Caco-2 (cell line): ENCODE measurements around the gene CHI3L2. TPM values are rescaled to one million over a fixed set of nuclear protein-coding genes. Genes with fewer than 3 reads are reported as not detected.

ENCODE experiments used
- BruUV-seq: library from RNA; stranded (reverse); fragments of 400-500 nt; replicated peaks from 2 replicates; lab custom pipeline; 2021; lab: Mats Ljungman, UMichigan
- CTCF ChIA-PET: fragments of 300-600 bp; sonication (Branson Sonifier 250); formaldehyde crosslinking; loops from one replicate; lab custom pipeline; 2022; ENCODE audit warnings: antibody characterized with exemption; lab: Charles Lee
- POLR2A ChIA-PET: fragments of 300-600 bp; sonication (Branson Sonifier 250); formaldehyde crosslinking; loops from one replicate; lab custom pipeline; 2022; ENCODE audit warnings: antibody characterized with exemption; lab: Charles Lee
- DNase-seq, 2 experiments: peaks; one replicate each; pipeline versions ENCODE4 v3.0.0 to v3.0.0-alpha.2; 2020 to 2022
- H3K27me3 ChIP-seq: replicated peaks from 2 replicates; pipeline ENCODE4 v1.6.0; 2011; ENCODE audit warnings: low read length; ENCODE audit not compliant: control insufficient read depth, insufficient read depth
- H3K36me3 ChIP-seq: 2 replicates; pipeline ENCODE4 v1.5.1; 2011; ENCODE audit warnings: low read length; ENCODE audit not compliant: control insufficient read depth, insufficient read depth
- H3K4me1 ChIP-seq: fragments of 250-450 bp; sonication (Bioruptor Pico); 2 replicates; pipeline ENCODE4 v1.5.1; 2020; ENCODE audit warnings: mild to moderate bottlenecking
- H3K4me3 ChIP-seq: 2 replicates; pipeline ENCODE4 v1.5.1; 2011; ENCODE audit warnings: low read depth, mild to moderate bottlenecking, control low read depth, low read length
- H3K9me3 ChIP-seq: fragments of 250-450 bp; sonication (Bioruptor Pico); 2 replicates; pipeline ENCODE4 v1.5.1; 2020; ENCODE audit warnings: mild to moderate bottlenecking, moderate library complexity
- H3K27ac Mint-ChIP-seq: one replicate; pipeline ENCODE4 v1.8.0; 2022; ENCODE audit warnings: mixed read lengths; ENCODE audit not compliant: unreplicated experiment
- H3K27me3 Mint-ChIP-seq: one replicate; pipeline ENCODE4 v1.8.0; 2022; ENCODE audit warnings: mixed read lengths; ENCODE audit not compliant: insufficient read depth, unreplicated experiment
- H3K36me3 Mint-ChIP-seq: one replicate; pipeline ENCODE4 v1.8.0; 2022; ENCODE audit warnings: mild to moderate bottlenecking, mixed read lengths; ENCODE audit not compliant: insufficient read depth, unreplicated experiment
- H3K4me1 Mint-ChIP-seq: one replicate; pipeline ENCODE4 v1.8.0; 2022; ENCODE audit warnings: low read depth, mixed read lengths; ENCODE audit not compliant: unreplicated experiment
- H3K4me3 Mint-ChIP-seq: one replicate; pipeline ENCODE4 v1.8.0; 2022; ENCODE audit warnings: mild to moderate bottlenecking, moderate library complexity, mixed read lengths; ENCODE audit not compliant: unreplicated experiment
- H3K9me3 Mint-ChIP-seq: one replicate; pipeline ENCODE4 v1.8.0; 2022; ENCODE audit warnings: mixed read lengths; ENCODE audit not compliant: unreplicated experiment
- intact Hi-C: fragments of 100-400 bp; cut with micrococcal nuclease; formaldehyde crosslinking; loops from one replicate; pipeline ENCODE4 v1.10.0; 2022; ENCODE audit not compliant: unreplicated experiment
- total RNA-seq: library from RNA; stranded (reverse); gene quantifications from 2 replicates; pipeline ENCODE4 v1.2.3, GENCODE V29; 2022
- TF ChIP-seq, protein P1 (sequence below), 2 experiments: fragments of 200-600 bp in 1 of 2; IDR thresholded peaks; 1 replicate in 1 of 2; 2 replicates in 1 of 2; pipeline versions ENCODE4 v1.5.1 to v1.8.0; 2011 to 2022; ENCODE audit warnings: antibody characterized with exemption in 1 of 2, control low read depth in 1 of 2, inconsistent platforms in 1 of 2, low read depth in 1 of 2, low read length in 1 of 2, mild to moderate bottlenecking in 1 of 2, moderate library complexity in 1 of 2; ENCODE audit not compliant: insufficient read depth in 1 of 2, severe bottlenecking in 1 of 2, unreplicated experiment in 1 of 2

Gene CHI3L2
- total RNA-seq, 1 experiment from 2014 or later = not detected

DNA sequence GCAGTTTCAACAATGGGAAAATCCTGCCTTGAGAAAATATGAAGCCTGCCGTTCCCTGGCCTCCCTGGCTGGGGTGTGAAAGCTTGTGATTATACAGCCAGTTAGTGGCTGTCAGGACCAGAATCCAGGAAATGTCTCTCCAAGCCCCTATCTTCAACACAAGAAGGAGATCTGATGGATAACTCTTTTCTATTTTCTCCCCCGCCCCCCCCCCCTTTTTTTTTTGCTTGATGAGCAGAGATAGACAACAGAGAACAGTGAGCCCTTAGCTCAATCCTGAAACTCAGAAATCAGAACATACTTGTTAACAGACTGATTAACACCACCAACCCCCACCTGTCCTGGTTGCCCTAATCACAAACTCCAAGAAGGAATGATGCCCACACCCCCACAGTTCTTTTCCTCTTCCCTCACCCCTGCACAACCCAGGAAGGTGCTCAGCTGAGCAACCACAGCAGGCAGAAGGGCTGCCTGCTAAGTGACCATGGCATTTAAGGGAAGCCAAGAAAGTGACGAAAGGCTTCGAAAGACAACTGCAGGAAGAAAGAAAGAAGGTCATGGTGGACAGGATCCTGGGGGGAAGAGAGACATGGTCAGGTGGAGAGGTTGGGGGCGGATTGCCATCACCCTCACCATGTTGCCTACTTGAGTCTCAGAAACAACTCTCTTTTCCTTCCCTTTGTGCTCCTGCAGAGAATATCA is 14.7 kb upstream of the CHI3L2 start:
- H3K27ac Mint-ChIP-seq = no peak overlapping the region
- intact Hi-C loops = no loop called here
- Histone ChIP-seq H3K36me3 (no peaks in the 10 kb centered on the region), H3K4me1 (peaks cover 24% of the 10 kb centered on the region), H3K9me3 (no peaks in the 10 kb centered on the region), H3K27me3 (no peaks in the 10 kb centered on the region), H3K4me3 (no peak overlapping the region)
- no peak for DNase-seq
- ChIA-PET CTCF (no interaction called here), POLR2A (interaction anchor here (0.6 kb wide), 1 partner anchor 108 kb away, joined by 6 read pairs; no protein-coding TSS in a partner anchor)
- no peaks in the 10 kb centered on the region for H3K9me3 Mint-ChIP-seq
- no peaks in the 10 kb centered on the region for H3K27me3 Mint-ChIP-seq
- H3K4me3 Mint-ChIP-seq = no peak overlapping the region
- TF ChIP-seq, protein P1, sequence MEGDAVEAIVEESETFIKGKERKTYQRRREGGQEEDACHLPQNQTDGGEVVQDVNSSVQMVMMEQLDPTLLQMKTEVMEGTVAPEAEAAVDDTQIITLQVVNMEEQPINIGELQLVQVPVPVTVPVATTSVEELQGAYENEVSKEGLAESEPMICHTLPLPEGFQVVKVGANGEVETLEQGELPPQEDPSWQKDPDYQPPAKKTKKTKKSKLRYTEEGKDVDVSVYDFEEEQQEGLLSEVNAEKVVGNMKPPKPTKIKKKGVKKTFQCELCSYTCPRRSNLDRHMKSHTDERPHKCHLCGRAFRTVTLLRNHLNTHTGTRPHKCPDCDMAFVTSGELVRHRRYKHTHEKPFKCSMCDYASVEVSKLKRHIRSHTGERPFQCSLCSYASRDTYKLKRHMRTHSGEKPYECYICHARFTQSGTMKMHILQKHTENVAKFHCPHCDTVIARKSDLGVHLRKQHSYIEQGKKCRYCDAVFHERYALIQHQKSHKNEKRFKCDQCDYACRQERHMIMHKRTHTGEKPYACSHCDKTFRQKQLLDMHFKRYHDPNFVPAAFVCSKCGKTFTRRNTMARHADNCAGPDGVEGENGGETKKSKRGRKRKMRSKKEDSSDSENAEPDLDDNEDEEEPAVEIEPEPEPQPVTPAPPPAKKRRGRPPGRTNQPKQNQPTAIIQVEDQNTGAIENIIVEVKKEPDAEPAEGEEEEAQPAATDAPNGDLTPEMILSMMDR (IDR thresholded peaks at IDR 0.05; ENCODE audit: insufficient read depth in 1 of 2, low read depth in 1 of 2, low read length in 1 of 2, severe bottlenecking in 1 of 2, unreplicated experiment in 1 of 2) = no peak
- H3K4me1 Mint-ChIP-seq = peaks cover 39% of the 10 kb centered on the region
- BruUV-seq = no TSS peak
- H3K36me3 Mint-ChIP-seq = no peaks in the 10 kb centered on the region

DNA sequence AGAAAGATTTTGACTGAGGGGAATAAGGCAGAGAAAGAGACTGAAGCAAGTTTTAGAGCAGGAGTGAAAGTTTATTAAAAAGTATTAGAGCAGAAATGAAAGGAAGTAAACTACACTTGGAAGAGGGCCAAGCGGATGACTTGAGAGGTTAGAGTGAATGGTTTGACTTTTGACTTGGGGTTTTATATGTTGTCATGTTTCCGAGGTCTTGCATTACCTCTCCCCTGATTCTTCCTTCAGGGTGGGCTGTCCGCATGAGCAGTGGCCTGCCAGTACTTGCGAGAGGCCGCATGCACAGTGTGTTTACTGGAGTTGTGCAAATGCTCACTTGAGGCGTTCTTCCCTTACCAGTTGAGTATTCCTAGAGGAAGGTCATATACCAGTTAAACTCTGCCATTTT is 14.1 kb upstream of the CHI3L2 start:
- Histone ChIP-seq H3K36me3 (no peaks in the 10 kb centered on the region), H3K27me3 (no peaks in the 10 kb centered on the region), H3K4me3 (no peak overlapping the region), H3K4me1 (peaks cover 24% of the 10 kb centered on the region), H3K9me3 (no peaks in the 10 kb centered on the region)
- H3K9me3 Mint-ChIP-seq = no peaks in the 10 kb centered on the region
- H3K4me1 Mint-ChIP-seq = peaks cover 39% of the 10 kb centered on the region
- TF ChIP-seq, protein P1 (IDR thresholded peaks at IDR 0.05; ENCODE audit: insufficient read depth in 1 of 2, low read depth in 1 of 2, low read length in 1 of 2, severe bottlenecking in 1 of 2, unreplicated experiment in 1 of 2) = no peak
- ChIA-PET CTCF (no interaction called here), POLR2A (interaction anchor here (1.3 kb wide), 1 partner anchor 9 kb away, joined by 3 read pairs; no protein-coding TSS in a partner anchor)
- H3K27me3 Mint-ChIP-seq = no peaks in the 10 kb centered on the region
- no peaks in the 10 kb centered on the region for H3K36me3 Mint-ChIP-seq
- no peak overlapping the region for H3K4me3 Mint-ChIP-seq
- no TSS peak for BruUV-seq
- DNase-seq = no peak
- no peak overlapping the region for H3K27ac Mint-ChIP-seq
- intact Hi-C loops = no loop called here

DNA sequence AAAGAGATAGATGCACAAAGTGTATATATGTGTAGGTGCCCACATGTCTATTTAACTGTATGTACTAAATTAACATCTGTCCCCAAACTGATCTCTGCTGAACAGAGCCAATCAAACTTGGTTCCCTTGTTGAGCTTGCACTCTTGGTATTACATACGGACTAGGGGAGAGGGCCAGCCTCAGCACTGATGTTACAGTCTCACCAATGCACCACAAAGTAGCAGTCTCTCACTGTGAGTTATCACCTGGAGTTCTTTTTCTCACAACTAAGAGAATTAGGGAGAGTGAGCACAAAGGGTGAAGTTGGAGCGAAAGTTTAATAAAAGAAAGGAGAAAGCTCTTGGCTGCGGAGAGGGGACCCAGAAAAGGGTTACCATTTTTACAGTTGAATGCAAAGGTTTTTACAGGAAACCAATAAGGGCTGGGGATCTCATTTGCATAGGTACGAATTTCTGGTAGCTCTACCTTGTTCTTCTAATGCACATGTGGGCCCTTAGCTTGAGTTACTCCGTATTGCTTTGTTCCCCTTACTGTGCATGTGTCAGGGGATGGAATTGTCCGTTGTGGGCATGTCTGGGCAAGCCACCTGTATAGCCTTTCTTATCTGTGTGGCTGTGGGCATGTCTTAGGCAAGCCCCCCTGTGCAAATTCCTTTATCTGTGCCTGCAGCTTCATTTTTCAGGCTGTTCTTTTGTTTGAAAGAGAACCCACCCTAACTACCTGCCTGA is 13.3 kb upstream of the CHI3L2 start:
- POLR2A ChIA-PET = interaction anchor here (1.3 kb wide), 1 partner anchor 10 kb away, joined by 3 read pairs; no protein-coding TSS in a partner anchor
- H3K4me1 Mint-ChIP-seq = peaks cover 39% of the 10 kb centered on the region
- Histone ChIP-seq H3K36me3 (no peaks in the 10 kb centered on the region), H3K4me3 (no peak overlapping the region), H3K4me1 (peaks cover 24% of the 10 kb centered on the region), H3K9me3 (no peaks in the 10 kb centered on the region), H3K27me3 (no peaks in the 10 kb centered on the region)
- peak; percentile 56 to 79 for DNase-seq
- intact Hi-C loops = no loop called here
- BruUV-seq = no TSS peak
- H3K27me3 Mint-ChIP-seq = no peaks in the 10 kb centered on the region
- TF ChIP-seq, protein P1 (IDR thresholded peaks at IDR 0.05; ENCODE audit: insufficient read depth in 1 of 2, low read depth in 1 of 2, low read length in 1 of 2, severe bottlenecking in 1 of 2, unreplicated experiment in 1 of 2) = no peak
- H3K4me3 Mint-ChIP-seq = peak overlapping the region; percentile 21
- CTCF ChIA-PET = interaction anchor here (1.3 kb wide), 1 partner anchor 10 kb away, joined by 7 read pairs; no protein-coding TSS in a partner anchor
- no peaks in the 10 kb centered on the region for H3K36me3 Mint-ChIP-seq
- no peaks in the 10 kb centered on the region for H3K9me3 Mint-ChIP-seq
- peak overlapping the region; percentile 49 for H3K27ac Mint-ChIP-seq
